Activated T-helper 1 cell treated with anti-CD3 and anti-CD28 coated beads, Interleukin-12 subunit alpha, Interleukin-12 subunit beta, Interleukin-2, Interleukin-4 antibody, amounts not matched to agents 30 ng/mL and 10 ng/mL and 1 ng/mL, durations not matched to agents 14 hours and 24 hours and 36 hours (primary cell): ENCODE data around the gene NEK11. TPM values are rescaled to one million over a fixed set of nuclear protein-coding genes. Genes with fewer than 3 reads are reported as not detected.

Experiments
- DNase-seq: peaks from one replicate; pipeline ENCODE4 v3.0.0; 2021; ENCODE audit warnings: low spot score
- H3K27ac Mint-ChIP-seq: one replicate; pipeline ENCODE4 v1.8.0; 2021; ENCODE audit warnings: mild to moderate bottlenecking, mixed read lengths
- H3K27me3 Mint-ChIP-seq: one replicate; pipeline ENCODE4 v1.8.0; 2022; ENCODE audit warnings: mild to moderate bottlenecking, moderate library complexity, mixed read lengths; ENCODE audit not compliant: insufficient read depth
- H3K36me3 Mint-ChIP-seq: one replicate; pipeline ENCODE4 v1.8.0; 2021; ENCODE audit warnings: low read depth, mixed read lengths
- H3K4me1 Mint-ChIP-seq: one replicate; pipeline ENCODE4 v1.8.0; 2021; ENCODE audit warnings: low read depth, mixed read lengths
- H3K4me3 Mint-ChIP-seq: one replicate; pipeline ENCODE4 v1.8.0; 2021; ENCODE audit warnings: mild to moderate bottlenecking, moderate library complexity, mixed read lengths
- H3K9me3 Mint-ChIP-seq: one replicate; pipeline ENCODE4 v1.8.0; 2021; ENCODE audit warnings: mixed read lengths
- intact Hi-C: fragments of 100-400 bp; cut with micrococcal nuclease; formaldehyde crosslinking; loops from one replicate; pipeline ENCODE4 v1.15.1; 2024
- total RNA-seq: library from RNA; stranded (reverse); gene quantifications from 2 replicates; pipeline ENCODE4 v1.2.3, GENCODE V29; 2022

Gene NEK11
- total RNA-seq, 1 donor from 2014 or later: 1.2 TPM

GRCh38 chr3:131221731-131222130 lies 195.1 kb downstream of the NEK11 start:
- H3K36me3 Mint-ChIP-seq: no peaks in the 10 kb centered on the region
- no peaks in the 10 kb centered on the region for H3K4me1 Mint-ChIP-seq
- no peak for DNase-seq
- no peak overlapping the region for H3K4me3 Mint-ChIP-seq
- H3K9me3 Mint-ChIP-seq: no peaks in the 10 kb centered on the region
- intact Hi-C loops: no loop called here
- H3K27ac Mint-ChIP-seq: no peak overlapping the region
- peaks cover 2% of the 10 kb centered on the region for H3K27me3 Mint-ChIP-seq

GRCh38 chr3:131222599-131222998 lies 195.9 kb downstream of the NEK11 start:
- Mint-ChIP-seq H3K27ac (no peak overlapping the region), H3K4me1 (no peaks in the 10 kb centered on the region), H3K4me3 (no peak overlapping the region), H3K9me3 (no peaks in the 10 kb centered on the region), H3K36me3 (no peaks in the 10 kb centered on the region), H3K27me3 (peaks cover 2% of the 10 kb centered on the region)
- intact Hi-C loops: no loop called here
- DNase-seq: no peak

- H3K4me3 Mint-ChIP-seq: no peak overlapping the region
- no peaks in the 10 kb centered on the region for H3K9me3 Mint-ChIP-seq
- intact Hi-C loops: no loop called here
- H3K27me3 Mint-ChIP-seq: peaks cover 2% of the 10 kb centered on the region
- no peak overlapping the region for H3K27ac Mint-ChIP-seq
- H3K36me3 Mint-ChIP-seq: no peaks in the 10 kb centered on the region
- H3K4me1 Mint-ChIP-seq: no peaks in the 10 kb centered on the region
- no peak for DNase-seq
Measured at GRCh38 chr3:131223373-131224289, 197.0 kb downstream of the NEK11 start.

GRCh38 chr3:131224886-131225550 lies 198.3 kb downstream of the NEK11 start:
- Mint-ChIP-seq H3K4me3 (no peak overlapping the region), H3K4me1 (no peaks in the 10 kb centered on the region), H3K27ac (no peak overlapping the region), H3K9me3 (no peaks in the 10 kb centered on the region), H3K36me3 (no peaks in the 10 kb centered on the region), H3K27me3 (peaks cover 2% of the 10 kb centered on the region)
- no peak for DNase-seq
- intact Hi-C loops: no loop called here

- intact Hi-C loops: no loop called here
- Mint-ChIP-seq H3K9me3 (no peaks in the 10 kb centered on the region), H3K27ac (no peak overlapping the region), H3K4me3 (no peak overlapping the region), H3K4me1 (no peaks in the 10 kb centered on the region), H3K27me3 (peaks cover 2% of the 10 kb centered on the region), H3K36me3 (no peaks in the 10 kb centered on the region)
- no peak for DNase-seq
Measured at GRCh38 chr3:131228522-131228921, 201.8 kb downstream of the NEK11 start.

GRCh38 chr3:131231710-131232389 lies 205.2 kb downstream of the NEK11 start:
- Mint-ChIP-seq H3K27ac (no peak overlapping the region), H3K9me3 (no peaks in the 10 kb centered on the region), H3K27me3 (no peaks in the 10 kb centered on the region), H3K4me3 (no peak overlapping the region), H3K4me1 (no peaks in the 10 kb centered on the region), H3K36me3 (no peaks in the 10 kb centered on the region)
- DNase-seq: no peak
- intact Hi-C loops: no loop called here

GRCh38 chr3:131232711-131233267 lies 206.1 kb downstream of the NEK11 start:
- H3K27me3 Mint-ChIP-seq: no peaks in the 10 kb centered on the region
- intact Hi-C loops: no loop called here
- no peak overlapping the region for H3K4me3 Mint-ChIP-seq
- H3K36me3 Mint-ChIP-seq: no peaks in the 10 kb centered on the region
- H3K9me3 Mint-ChIP-seq: no peaks in the 10 kb centered on the region
- no peak for DNase-seq
- no peak overlapping the region for H3K27ac Mint-ChIP-seq
- no peaks in the 10 kb centered on the region for H3K4me1 Mint-ChIP-seq

- Mint-ChIP-seq H3K9me3 (no peaks in the 10 kb centered on the region), H3K4me3 (no peak overlapping the region), H3K27me3 (no peaks in the 10 kb centered on the region), H3K4me1 (no peaks in the 10 kb centered on the region), H3K36me3 (no peaks in the 10 kb centered on the region), H3K27ac (no peak overlapping the region)
- DNase-seq: no peak
- intact Hi-C loops: no loop called here
Measured at GRCh38 chr3:131233900-131234668, 207.4 kb downstream of the NEK11 start.

- Mint-ChIP-seq H3K9me3 (no peaks in the 10 kb centered on the region), H3K27me3 (no peaks in the 10 kb centered on the region), H3K4me1 (no peaks in the 10 kb centered on the region), H3K36me3 (no peaks in the 10 kb centered on the region), H3K4me3 (no peak overlapping the region), H3K27ac (no peak overlapping the region)
- intact Hi-C loops: no loop called here
- no peak for DNase-seq
Measured at GRCh38 chr3:131236421-131236820, 209.7 kb downstream of the NEK11 start.

- no peaks in the 10 kb centered on the region for H3K27me3 Mint-ChIP-seq
- H3K9me3 Mint-ChIP-seq: no peaks in the 10 kb centered on the region
- H3K36me3 Mint-ChIP-seq: no peaks in the 10 kb centered on the region
- no peaks in the 10 kb centered on the region for H3K4me1 Mint-ChIP-seq
- no peak for DNase-seq
- no peak overlapping the region for H3K4me3 Mint-ChIP-seq
- no peak overlapping the region for H3K27ac Mint-ChIP-seq
- intact Hi-C loops: no loop called here
Measured at GRCh38 chr3:131238496-131238895, 211.8 kb downstream of the NEK11 start.

GRCh38 chr3:131239267-131239666 lies 212.6 kb downstream of the NEK11 start:
- Mint-ChIP-seq H3K4me1 (no peaks in the 10 kb centered on the region), H3K4me3 (no peak overlapping the region), H3K27ac (no peak overlapping the region), H3K27me3 (no peaks in the 10 kb centered on the region), H3K9me3 (no peaks in the 10 kb centered on the region), H3K36me3 (no peaks in the 10 kb centered on the region)
- intact Hi-C loops: no loop called here
- DNase-seq: no peak

- no peaks in the 10 kb centered on the region for H3K27me3 Mint-ChIP-seq
- intact Hi-C loops: no loop called here
Measured at GRCh38 chr3:131242201-131242600, 215.5 kb downstream of the NEK11 start.

More at GRCh38 chr3:131242201-131242600, 215.5 kb downstream of the NEK11 start:
- no peak overlapping the region for H3K4me3 Mint-ChIP-seq
- H3K9me3 Mint-ChIP-seq: no peaks in the 10 kb centered on the region
- H3K27ac Mint-ChIP-seq: no peak overlapping the region
- no peaks in the 10 kb centered on the region for H3K4me1 Mint-ChIP-seq
- DNase-seq: no peak
- H3K36me3 Mint-ChIP-seq: no peaks in the 10 kb centered on the region
